Parathyroid adenoma (tissue), 2 donors: ENCODE results near the gene CHST11.

Experiments
- H2AFZ ChIP-seq: fragments of 300-600 bp; sonication (generic); one replicate; pipeline ENCODE4 v1.7.0; 2017; ENCODE audit warnings: antibody characterized with exemption, mild to moderate bottlenecking
- H3K27ac ChIP-seq: fragments of 300-600 bp; sonication (generic); one replicate; pipeline ENCODE4 v1.7.0; 2017
- H3K27me3 ChIP-seq: fragments of 300-600 bp; sonication (generic); one replicate; pipeline ENCODE4 v1.7.0; 2017; ENCODE audit warnings: low read length; ENCODE audit not compliant: control insufficient read depth, insufficient read depth
- H3K36me3 ChIP-seq: fragments of 300-600 bp; sonication (generic); one replicate; pipeline ENCODE4 v1.7.0; 2017; ENCODE audit warnings: low read length; ENCODE audit not compliant: control insufficient read depth, insufficient read depth
- H3K4me1 ChIP-seq: fragments of 300-600 bp; sonication (generic); one replicate; pipeline ENCODE4 v1.7.0; 2017; ENCODE audit warnings: control low read depth
- H3K4me2 ChIP-seq: fragments of 300-600 bp; sonication (generic); one replicate; pipeline ENCODE4 v1.7.0; 2017; ENCODE audit warnings: low read length
- H3K4me3 ChIP-seq: fragments of 300-600 bp; sonication (generic); one replicate; pipeline ENCODE4 v1.7.0; 2017; ENCODE audit warnings: low read depth, low read length
- H3K79me2 ChIP-seq: fragments of 300-600 bp; sonication (generic); one replicate; pipeline ENCODE4 v1.7.0; 2017; ENCODE audit warnings: control low read depth
- H3K9ac ChIP-seq: fragments of 300-600 bp; sonication (generic); one replicate; pipeline ENCODE4 v1.7.0; 2017; ENCODE audit warnings: mild to moderate bottlenecking
- H3K9me3 ChIP-seq: fragments of 300-600 bp; sonication (generic); one replicate; pipeline ENCODE4 v1.7.0; 2017; ENCODE audit warnings: low read length; ENCODE audit not compliant: control insufficient read depth
- TF ChIP-seq, protein P1 (sequence below): fragments of 300-600 bp; sonication (generic); IDR thresholded peaks from one replicate; pipeline ENCODE4 v1.7.0; 2017; ENCODE audit warnings: antibody characterized with exemption, mild to moderate bottlenecking
- donor health status: primary hyperparathyroidism.

CHST11 gene

DNA sequence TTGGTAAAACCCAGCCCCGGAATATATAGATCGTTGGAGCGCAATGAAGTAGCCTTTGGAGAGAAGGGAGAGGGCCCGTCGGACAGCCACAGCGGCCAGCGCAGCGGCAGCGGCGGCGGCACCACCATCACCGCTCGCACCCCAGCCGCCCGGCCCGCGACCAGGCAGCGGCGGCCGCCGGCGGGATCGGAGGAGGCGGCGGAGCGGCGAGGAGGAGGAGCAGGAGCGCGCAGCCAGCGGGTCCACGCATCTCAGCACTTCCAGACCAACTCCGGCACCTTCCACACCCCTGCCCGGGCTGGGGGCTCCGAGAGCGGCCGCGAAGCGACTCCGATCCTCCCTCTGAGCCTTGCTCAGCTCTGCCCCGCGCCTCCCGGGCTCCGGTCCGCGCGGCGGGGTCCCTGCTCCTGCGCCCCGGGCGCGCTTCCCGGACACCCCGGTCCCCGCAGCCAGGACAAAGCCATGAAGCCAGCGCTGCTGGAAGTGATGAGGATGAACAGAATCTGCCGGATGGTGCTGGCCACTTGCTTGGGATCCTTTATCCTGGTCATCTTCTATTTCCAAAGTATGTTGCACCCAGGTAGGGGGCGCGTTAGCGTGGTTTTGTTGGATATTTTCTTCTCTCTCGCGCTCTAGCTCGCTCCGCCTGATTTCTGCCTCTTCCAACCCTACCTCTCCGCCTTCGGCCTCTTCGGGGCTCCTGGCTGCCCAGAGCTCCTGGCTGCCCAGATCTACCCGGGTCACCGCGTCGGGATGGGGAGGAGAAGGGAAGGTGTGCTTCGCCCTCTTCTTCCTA is 400 bp downstream of the CHST11 start:
- Histone ChIP-seq H3K4me2 (peak overlapping the region; percentile 77), H3K27me3 (no peaks in the 10 kb centered on the region), H3K4me1 (peaks cover 7% of the 10 kb centered on the region), H3K9me3 (no peaks in the 10 kb centered on the region), H3K4me3 (peak overlapping the region; percentile 62), H2AFZ (peak overlapping the region; percentile 98), H3K79me2 (no peaks in the 10 kb centered on the region), H3K9ac (no peak overlapping the region), H3K27ac (peak overlapping the region; percentile 58), H3K36me3 (no peaks in the 10 kb centered on the region)
- TF ChIP-seq, protein P1, sequence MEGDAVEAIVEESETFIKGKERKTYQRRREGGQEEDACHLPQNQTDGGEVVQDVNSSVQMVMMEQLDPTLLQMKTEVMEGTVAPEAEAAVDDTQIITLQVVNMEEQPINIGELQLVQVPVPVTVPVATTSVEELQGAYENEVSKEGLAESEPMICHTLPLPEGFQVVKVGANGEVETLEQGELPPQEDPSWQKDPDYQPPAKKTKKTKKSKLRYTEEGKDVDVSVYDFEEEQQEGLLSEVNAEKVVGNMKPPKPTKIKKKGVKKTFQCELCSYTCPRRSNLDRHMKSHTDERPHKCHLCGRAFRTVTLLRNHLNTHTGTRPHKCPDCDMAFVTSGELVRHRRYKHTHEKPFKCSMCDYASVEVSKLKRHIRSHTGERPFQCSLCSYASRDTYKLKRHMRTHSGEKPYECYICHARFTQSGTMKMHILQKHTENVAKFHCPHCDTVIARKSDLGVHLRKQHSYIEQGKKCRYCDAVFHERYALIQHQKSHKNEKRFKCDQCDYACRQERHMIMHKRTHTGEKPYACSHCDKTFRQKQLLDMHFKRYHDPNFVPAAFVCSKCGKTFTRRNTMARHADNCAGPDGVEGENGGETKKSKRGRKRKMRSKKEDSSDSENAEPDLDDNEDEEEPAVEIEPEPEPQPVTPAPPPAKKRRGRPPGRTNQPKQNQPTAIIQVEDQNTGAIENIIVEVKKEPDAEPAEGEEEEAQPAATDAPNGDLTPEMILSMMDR, result peak; percentile 22

DNA sequence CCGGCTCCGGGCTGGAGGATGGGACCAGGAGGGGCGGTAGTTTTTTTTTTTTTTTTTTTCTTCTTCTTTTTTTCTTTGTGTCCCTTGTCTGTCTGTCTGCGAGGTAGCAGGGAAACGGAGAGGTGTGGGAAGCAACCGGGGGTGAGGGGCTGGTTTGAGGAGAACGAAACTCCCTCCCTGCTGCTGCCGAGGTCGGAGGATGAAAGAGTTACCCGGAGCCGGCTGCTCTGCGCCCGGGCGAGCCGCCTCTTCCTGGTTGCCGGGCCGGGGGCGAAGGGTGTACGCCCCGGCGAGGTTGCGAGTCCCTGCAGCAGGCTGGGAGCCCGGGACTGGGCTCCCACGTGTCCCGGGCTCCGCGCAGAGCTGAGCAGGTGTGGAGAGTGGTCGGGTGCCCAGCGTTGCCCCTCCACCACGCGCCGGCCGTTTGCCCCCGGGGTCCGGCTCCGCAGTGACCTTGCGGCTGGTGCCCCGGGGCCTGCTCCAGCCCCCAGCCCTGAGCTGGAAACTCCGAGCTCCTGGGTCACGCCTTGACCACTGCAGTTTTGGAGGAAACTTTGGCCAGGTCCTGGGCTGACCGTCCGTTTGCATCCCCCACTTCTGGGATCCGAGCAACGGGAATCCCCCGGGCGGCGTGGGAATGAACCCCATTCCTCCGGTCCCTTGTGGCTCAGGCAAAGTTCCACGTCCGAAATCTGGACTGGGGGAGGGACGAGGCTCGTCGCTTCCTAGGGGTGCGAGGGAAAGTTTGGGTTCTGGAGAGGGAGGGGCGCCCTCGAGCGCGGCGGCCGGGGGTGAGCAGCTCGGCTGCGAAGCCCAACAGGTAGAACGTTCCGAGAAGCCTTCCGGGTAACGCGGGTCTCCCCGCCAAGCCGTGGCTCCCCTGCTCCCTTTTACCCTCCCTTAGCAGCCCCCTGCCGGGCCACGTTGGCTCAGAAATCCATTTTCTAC is 1.3 kb downstream of the CHST11 start:
- no peaks in the 10 kb centered on the region for H3K27me3 ChIP-seq
- H3K9ac ChIP-seq, result no peak overlapping the region
- no peak overlapping the region for H3K27ac ChIP-seq
- peak overlapping the region; percentile 98 for H2AFZ ChIP-seq
- TF ChIP-seq, protein P1, result no peak
- no peaks in the 10 kb centered on the region for H3K79me2 ChIP-seq
- H3K4me1 ChIP-seq, result peaks cover 7% of the 10 kb centered on the region
- no peaks in the 10 kb centered on the region for H3K9me3 ChIP-seq
- H3K4me2 ChIP-seq, result peak overlapping the region; percentile 77
- peak overlapping the region; percentile 62 for H3K4me3 ChIP-seq
- no peaks in the 10 kb centered on the region for H3K36me3 ChIP-seq

DNA sequence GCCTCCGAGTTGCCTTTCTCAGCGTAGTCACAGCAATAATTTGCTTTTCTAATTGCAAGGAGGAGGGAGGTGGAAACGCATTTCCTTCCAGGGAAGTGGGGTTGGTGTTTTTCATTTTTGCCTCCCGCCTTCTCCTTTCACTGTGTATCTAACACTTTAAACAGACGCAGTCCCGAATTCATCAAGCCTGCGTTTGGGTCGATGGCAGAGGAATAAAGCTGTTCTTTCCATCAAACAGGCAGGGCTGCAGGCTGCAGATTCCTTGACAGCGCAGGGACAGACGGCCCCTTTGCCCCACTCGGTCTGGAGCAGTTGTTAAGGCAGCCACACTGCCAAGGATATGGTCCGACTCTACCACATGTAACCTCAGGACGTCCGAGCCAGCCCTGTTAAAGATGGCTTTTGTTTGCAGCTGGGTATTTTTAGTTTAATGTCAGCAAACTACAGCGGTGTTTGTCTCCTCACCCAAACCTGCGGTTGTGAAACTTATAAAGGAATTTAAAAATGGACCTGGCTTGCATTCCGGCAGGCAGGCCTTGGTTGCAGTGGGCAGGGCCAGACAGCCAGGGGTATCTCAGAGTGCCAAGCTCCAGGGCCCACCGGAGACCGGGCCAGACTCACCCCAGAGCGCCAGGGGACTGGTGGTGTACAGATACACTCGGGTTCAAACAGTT is 2.1 kb downstream of the CHST11 start:
- H3K4me2 ChIP-seq, result peak overlapping the region; percentile 77
- TF ChIP-seq, protein P1, result no peak
- H3K27ac ChIP-seq, result no peak overlapping the region
- no peaks in the 10 kb centered on the region for H3K27me3 ChIP-seq
- peak overlapping the region; percentile 62 for H3K4me3 ChIP-seq
- peaks cover 7% of the 10 kb centered on the region for H3K4me1 ChIP-seq
- H3K9me3 ChIP-seq, result no peaks in the 10 kb centered on the region
- H3K79me2 ChIP-seq, result no peaks in the 10 kb centered on the region
- peak overlapping the region; percentile 98 for H2AFZ ChIP-seq
- no peaks in the 10 kb centered on the region for H3K36me3 ChIP-seq
- no peak overlapping the region for H3K9ac ChIP-seq

DNA sequence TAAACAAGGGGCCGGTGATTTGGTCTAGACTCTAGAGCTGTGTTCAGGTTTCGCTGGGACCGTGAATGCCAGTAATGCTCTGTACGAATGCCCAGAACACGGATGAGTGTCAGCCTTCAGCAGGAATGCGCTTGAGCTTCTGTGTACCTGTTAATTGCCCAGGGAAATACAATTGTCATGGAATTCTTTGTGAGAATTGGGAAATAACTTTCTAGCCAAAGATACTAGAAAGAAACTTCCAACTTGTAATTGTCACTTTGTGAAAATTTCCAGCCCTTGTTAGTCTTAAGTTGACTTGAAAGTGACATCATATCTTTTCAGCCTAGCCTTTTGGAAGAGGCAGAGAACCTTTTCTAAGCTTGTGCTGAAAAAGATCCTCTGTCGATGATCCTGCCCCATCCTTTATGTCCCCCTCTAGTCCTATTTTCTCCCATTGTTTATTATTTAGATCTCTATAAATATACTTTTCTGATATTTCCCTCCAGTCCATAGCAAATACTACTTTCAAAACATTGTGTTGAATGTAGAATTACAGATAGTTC is 2.7 kb downstream of the CHST11 start:
- Histone ChIP-seq H3K9me3 (no peaks in the 10 kb centered on the region), H3K4me2 (no peak overlapping the region), H3K9ac (no peak overlapping the region), H3K27ac (no peak overlapping the region), H3K4me1 (peaks cover 7% of the 10 kb centered on the region), H3K79me2 (no peaks in the 10 kb centered on the region), H3K4me3 (peak overlapping the region; percentile 62), H3K36me3 (no peaks in the 10 kb centered on the region), H3K27me3 (no peaks in the 10 kb centered on the region), H2AFZ (no peak overlapping the region)
- TF ChIP-seq, protein P1, result no peak
